IMR-90 (cell line): ENCODE results near the gene C10orf67. TPM values are rescaled to one million over a fixed set of nuclear protein-coding genes. Genes with fewer than 3 reads are reported as not detected.

Source experiments
- ATAC-seq: fragments of 200-7000 bp; cut with Tn5 transposase; 2 replicates; pipeline ENCODE4 v1.9.1; 2020; ENCODE audit warnings: low read depth, mild to moderate bottlenecking, moderate library complexity
- BruUV-seq: library from RNA; stranded (reverse); fragments of 400-500 nt; replicated peaks from 2 replicates; lab custom pipeline; 2021; lab: Mats Ljungman, UMichigan
- CTCF ChIA-PET: fragments of 300-600 bp; formaldehyde crosslinking; extraction: SDS; loops from one replicate; lab custom pipeline; 2021; ENCODE audit warnings: antibody characterized with exemption; lab: Yijun Ruan, JAX
- POLR2A ChIA-PET: fragments of 300-600 bp; sonication (Branson Sonifier 250); formaldehyde crosslinking; loops from one replicate; lab custom pipeline; 2022; ENCODE audit warnings: antibody characterized with exemption; ENCODE audit not compliant: unreplicated experiment; lab: Charles Lee
- DNase-seq: peaks from one replicate; pipeline ENCODE4 v3.0.0; 2013
- H2AFZ ChIP-seq: replicated peaks from 2 replicates; pipeline ENCODE3; 2013; ENCODE audit warnings: low read length, mild to moderate bottlenecking; ENCODE audit not compliant: poor library complexity
- H2AK5ac ChIP-seq: 2 replicates; pipeline ENCODE4 v1.6.1; 2013; ENCODE audit warnings: low read depth, low read length, inconsistent platforms
- H2AK9ac ChIP-seq: replicated peaks from 2 replicates; pipeline ENCODE3; 2013; ENCODE audit warnings: mild to moderate bottlenecking, low read depth, low read length, moderate library complexity; ENCODE audit not compliant: poor library complexity
- H2BK120ac ChIP-seq: 2 replicates; pipeline ENCODE4 v1.6.1; 2013; ENCODE audit warnings: low read depth, low read length, inconsistent platforms
- H2BK15ac ChIP-seq: 3 replicates; pipeline ENCODE4 v1.6.1; 2013; ENCODE audit warnings: low read depth, low read length, inconsistent platforms
- H2BK20ac ChIP-seq: 2 replicates; pipeline ENCODE4 v1.6.1; 2013; ENCODE audit warnings: low read depth, mild to moderate bottlenecking, inconsistent platforms, low read length, moderate library complexity
- H2BK5ac ChIP-seq: 2 replicates; pipeline ENCODE4 v1.6.1; 2013; ENCODE audit warnings: mild to moderate bottlenecking, low read depth, low read length, inconsistent platforms; ENCODE audit not compliant: poor library complexity, severe bottlenecking
- H3K14ac ChIP-seq: replicated peaks from 2 replicates; pipeline ENCODE4 v1.6.1; 2013; ENCODE audit warnings: low read depth, low read length, inconsistent platforms
- H3K18ac ChIP-seq: 2 replicates; pipeline ENCODE4 v1.6.1; 2013; ENCODE audit warnings: low read depth, low read length, control low read depth
- H3K23ac ChIP-seq: 2 replicates; pipeline ENCODE4 v1.6.1; 2013; ENCODE audit warnings: low read depth, low read length, inconsistent platforms
- H3K27ac ChIP-seq: 2 replicates; pipeline ENCODE4 v1.5.1; 2013; ENCODE audit warnings: mild to moderate bottlenecking, control low read depth, low read length; ENCODE audit not compliant: insufficient read depth
- H3K27me3 ChIP-seq: 2 replicates; pipeline ENCODE4 v1.6.1; 2013; ENCODE audit warnings: low read length; ENCODE audit not compliant: control insufficient read depth, insufficient read depth
- H3K36me3 ChIP-seq: 2 replicates; pipeline ENCODE4 v1.6.1; 2013; ENCODE audit warnings: low read length, mixed read lengths; ENCODE audit not compliant: control insufficient read depth, insufficient read depth
- H3K4ac ChIP-seq: 2 replicates; pipeline ENCODE4 v1.6.1; 2013; ENCODE audit warnings: low read depth, low read length, inconsistent platforms
- H3K4me1 ChIP-seq: 2 replicates; pipeline ENCODE4 v1.6.1; 2013; ENCODE audit warnings: low read length, mixed read lengths; ENCODE audit not compliant: control insufficient read depth, insufficient read depth
- H3K4me2 ChIP-seq: 2 replicates; pipeline ENCODE4 v1.6.1; 2013; ENCODE audit warnings: low read depth, mild to moderate bottlenecking, control low read depth, low read length, moderate library complexity
- H3K4me3 ChIP-seq: 2 replicates; pipeline ENCODE4 v1.5.1; 2013; ENCODE audit warnings: low read depth, mild to moderate bottlenecking, control low read depth, low read length, moderate library complexity; ENCODE audit not compliant: insufficient read depth
- H3K56ac ChIP-seq: 2 replicates; pipeline ENCODE4 v1.6.1; 2013; ENCODE audit warnings: low read length, inconsistent platforms; ENCODE audit not compliant: insufficient read depth; ENCODE audit errors: extremely low read depth
- H3K79me1 ChIP-seq, 2 experiments: 2 replicates each; pipeline ENCODE4 v1.6.1; 2013; ENCODE audit warnings: low read length in 2 of 2, inconsistent platforms in 1 of 2, low read depth in 1 of 2
- H3K9ac ChIP-seq: 2 replicates; pipeline ENCODE4 v1.6.1; 2013; ENCODE audit warnings: low read depth, low read length, control low read depth
- H3K9me1 ChIP-seq: 2 replicates; pipeline ENCODE4 v1.6.1; 2013; ENCODE audit warnings: low read length, inconsistent platforms; ENCODE audit not compliant: insufficient read depth
- H3K9me3 ChIP-seq: 2 replicates; pipeline ENCODE4 v1.6.1; 2013; ENCODE audit warnings: low read length; ENCODE audit not compliant: control insufficient read depth, insufficient read depth
- H4K20me1 ChIP-seq: 2 replicates; pipeline ENCODE4 v1.6.1; 2013; ENCODE audit warnings: low read length, inconsistent platforms; ENCODE audit not compliant: insufficient read depth
- H4K5ac ChIP-seq: 2 replicates; pipeline ENCODE4 v1.6.1; 2013; ENCODE audit warnings: mild to moderate bottlenecking, low read depth, low read length, control low read depth
- H4K8ac ChIP-seq, 2 experiments: 2 replicates each; pipeline ENCODE4 v1.6.1; 2013; ENCODE audit warnings: low read depth in 2 of 2, low read length in 2 of 2, control low read depth in 1 of 2, inconsistent platforms in 1 of 2
- H4K91ac ChIP-seq: 2 replicates; pipeline ENCODE4 v1.6.1; 2013; ENCODE audit warnings: low read depth, low read length, inconsistent platforms; ENCODE audit not compliant: insufficient read depth
- BHLHE40 ChIP-seq: fragments of 150-350 bp; IDR thresholded peaks from 2 replicates; pipeline ENCODE4 v1.6.1; 2016; ENCODE audit warnings: mild to moderate bottlenecking, low read depth, low read length
- CEBPB ChIP-seq: IDR thresholded peaks from 2 replicates; pipeline ENCODE4 v1.6.1; 2012; ENCODE audit warnings: low read depth, low read length, improper control_type of control experiment
- CHD1 ChIP-seq: IDR thresholded peaks from 2 replicates; pipeline ENCODE4 v1.6.1; 2012; ENCODE audit warnings: low read depth, low read length, improper control_type of control experiment
- ELK1 ChIP-seq: fragments of 150-350 bp; IDR thresholded peaks from 2 replicates; pipeline ENCODE4 v1.6.1; 2016; ENCODE audit warnings: low read depth, mild to moderate bottlenecking, low read length, moderate library complexity, borderline replicate concordance
- FOS ChIP-seq: fragments of 150-350 bp; IDR thresholded peaks from 2 replicates; pipeline ENCODE4 v1.6.1; 2016; ENCODE audit warnings: low read depth, low read length
- MAFK ChIP-seq: IDR thresholded peaks from 2 replicates; pipeline ENCODE4 v1.6.1; 2012; ENCODE audit warnings: low read depth, low read length, improper control_type of control experiment
- MAZ ChIP-seq: IDR thresholded peaks from 2 replicates; pipeline ENCODE4 v1.6.1; 2012; ENCODE audit warnings: low read depth, mild to moderate bottlenecking, low read length, improper control_type of control experiment, moderate library complexity, borderline replicate concordance
- NFE2L2 ChIP-seq: fragments of 150-350 bp; IDR thresholded peaks from 2 replicates; pipeline ENCODE4 v1.6.1; 2016; ENCODE audit warnings: low read depth, mild to moderate bottlenecking, low read length
- RAD21 ChIP-seq: IDR thresholded peaks from 2 replicates; pipeline ENCODE4 v1.6.1; 2012; ENCODE audit warnings: low read length, improper control_type of control experiment
- RCOR1 ChIP-seq: IDR thresholded peaks from 2 replicates; pipeline ENCODE4 v1.6.1; 2012; ENCODE audit warnings: mild to moderate bottlenecking, low read length, improper control_type of control experiment; ENCODE audit not compliant: insufficient replicate concordance
- WGBS, 2 experiments: methylation state at CpG; one replicate each; pipeline versions ENCODE4 v1.1.5 to v1.1.7; 2013; ENCODE audit warnings: missing lambda C conversion rate in 2 of 2; ENCODE audit not compliant: insufficient read length in 1 of 2; ENCODE audit errors: extremely low coverage in 2 of 2; 5-methylcytosine and 5-hydroxymethylcytosine counted together
- dilution Hi-C: fragments of 300-500 bp; cut with HindIII; formaldehyde crosslinking; loops from one replicate; pipeline ENCODE4 v1.14.3; 2018; ENCODE audit warnings: low sequenced_read_pairs; ENCODE audit not compliant: unreplicated experiment
- in situ Hi-C: fragments of 300-500 bp; cut with MboI; formaldehyde crosslinking; loops from 3 replicates; pipeline ENCODE4 v1.14.3; 2019; ENCODE audit warnings: low sequenced_read_pairs, inconsistent platforms, mixed read lengths
- intact Hi-C: fragments of 100-400 bp; cut with micrococcal nuclease; formaldehyde crosslinking; loops from 2 replicates; pipeline ENCODE4 v1.10.0; 2022
- polyA plus RNA-seq, 3 experiments: library from polyadenylated mRNA; depleted of rRNA; stranded (reverse); fragments of >200 nt; gene quantifications; 2 replicates each; pipeline ENCODE4 v1.2.3, GENCODE V29; 2012; ENCODE audit warnings: low replicate concordance in 1 of 3
- total RNA-seq: library from RNA; depleted of rRNA; stranded (reverse); fragments of >200 nt; gene quantifications from 2 replicates; pipeline ENCODE4 v1.2.3, GENCODE V29; 2012

C10orf67 gene
- total and polyA plus RNA-seq, 2 of the 4 experiments (the other 2 are of a cell fraction), result 0.15 to 0.18 TPM

GRCh38 chr10:23194966-23195845, 149.4 kb downstream of the C10orf67 start:
- intact Hi-C loops, result no loop called here
- Histone ChIP-seq H2BK15ac (no peak overlapping the region), H4K8ac (no peak overlapping the region), H4K5ac (no peak overlapping the region), H3K36me3 (no peaks in the 10 kb centered on the region), H3K4me3 (no peak overlapping the region), H3K9me1 (no peaks in the 10 kb centered on the region), H3K4ac (no peak overlapping the region), H2AFZ (no peak overlapping the region), H4K20me1 (no peaks in the 10 kb centered on the region), H4K91ac (no peak overlapping the region), H2AK5ac (no peak overlapping the region), H2AK9ac (no peak overlapping the region), H3K9ac (no peak overlapping the region), H3K56ac (no peak overlapping the region), H2BK120ac (no peak overlapping the region), H3K23ac (no peak overlapping the region), H3K18ac (no peak overlapping the region), H3K4me1 (no peaks in the 10 kb centered on the region), H2BK20ac (no peak overlapping the region), H3K14ac (no peak overlapping the region), H3K79me1 (no peaks in the 10 kb centered on the region), H3K27ac (no peak overlapping the region), H3K9me3 (peaks cover 4% of the 10 kb centered on the region; the same call in 1 of the 2 replicates), H3K27me3 (peaks cover 74% of the 10 kb centered on the region), H2BK5ac (no peak overlapping the region), H3K4me2 (no peak overlapping the region)
- dilution Hi-C loops, result no loop called here
- DNase-seq (no peak), ATAC-seq (no peak; the same call in 1 of the 2 replicates)
- ChIA-PET POLR2A (no interaction called here), CTCF (no interaction called here)
- 3% methylated on average over 36 of the region's 70 CpGs; no CpG with 5 or more reads in 1 of the 2 experiments for WGBS, 2 experiments
- no TSS peak for BruUV-seq
- no peak for TF ChIP-seq CHD1
- no peak for TF ChIP-seq CEBPB
- no peak for TF ChIP-seq RCOR1
- no peak for TF ChIP-seq NFE2L2
- no peak for TF ChIP-seq MAZ
- no peak for TF ChIP-seq RAD21
- no peak for TF ChIP-seq BHLHE40
- no peak for TF ChIP-seq MAFK
- no peak for TF ChIP-seq FOS
- no peak for TF ChIP-seq ELK1
- in situ Hi-C loops, result no loop called here
